CMK (cell line): ENCODE measurements around the gene POT1.

ENCODE experiments used
- DNase-seq: peaks from one replicate; pipeline ENCODE4 v3.0.0-alpha.2; 2010; ENCODE audit warnings: low read depth

Gene POT1

DNA sequence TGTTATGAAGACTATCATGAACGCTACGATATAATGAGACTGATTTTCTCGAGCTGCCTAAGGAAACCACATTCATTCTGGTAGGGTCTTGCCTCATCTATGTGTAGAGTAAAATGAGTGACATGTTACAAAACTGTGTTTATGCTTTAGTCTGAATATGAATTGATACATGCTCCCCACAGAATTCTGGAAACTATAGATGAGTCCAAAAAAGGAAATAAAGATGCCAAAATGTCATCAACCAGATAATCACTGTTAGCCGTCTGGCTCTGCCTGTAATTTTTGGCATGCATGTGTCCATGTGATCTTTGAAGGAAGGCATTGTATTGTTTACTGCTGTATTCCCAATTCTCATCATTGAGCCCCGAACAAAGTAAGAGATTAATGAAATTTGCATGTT is 121.4 kb downstream of the POT1 start:
- DNase-seq = no peak

DNA sequence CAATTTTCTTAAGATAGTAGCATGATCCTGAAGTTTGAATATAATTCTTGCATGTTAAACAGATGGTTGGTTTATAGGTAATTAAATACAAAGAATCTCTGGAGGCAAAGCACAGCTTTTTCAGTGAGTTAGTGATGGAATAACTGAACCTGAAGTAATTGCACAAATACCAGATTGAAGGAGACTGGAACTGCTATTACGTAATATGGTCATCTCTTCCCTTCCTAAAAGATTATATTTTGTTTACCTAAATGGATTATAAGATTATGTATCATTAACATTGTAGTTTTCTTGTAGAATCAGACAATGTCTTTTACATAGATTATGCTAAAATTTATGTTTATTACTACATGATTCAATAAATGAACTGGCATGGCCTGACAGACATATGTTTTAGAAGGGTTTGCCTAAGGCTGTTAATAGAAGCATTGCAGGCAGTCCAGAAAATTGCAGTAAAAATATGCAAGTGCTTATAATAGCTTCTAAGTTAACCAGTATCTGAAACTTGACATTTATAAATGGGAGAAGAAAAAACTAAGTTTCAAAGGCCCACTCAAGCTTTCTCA is 128.2 kb downstream of the POT1 start:
- no peak for DNase-seq

DNA sequence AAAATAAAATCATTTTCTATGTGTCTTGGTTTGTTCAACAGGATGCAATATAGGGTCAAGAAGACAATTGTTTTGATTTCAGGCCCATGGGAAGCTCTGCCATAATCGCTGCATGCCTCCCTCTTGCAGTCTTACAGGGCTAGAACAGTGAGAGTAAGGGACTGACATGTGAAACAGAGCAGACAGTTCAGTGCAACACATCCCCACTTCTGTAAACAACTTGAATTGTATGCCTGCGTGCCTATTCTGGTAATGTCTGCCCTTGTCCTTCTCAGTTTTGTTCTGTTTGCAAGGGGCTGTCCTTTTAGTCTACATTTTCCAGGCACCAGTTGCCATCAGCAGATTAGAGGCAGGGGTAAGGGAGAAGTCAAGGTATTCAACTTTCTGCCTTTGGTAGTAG is 129.2 kb downstream of the POT1 start:
- DNase-seq = no peak

DNA sequence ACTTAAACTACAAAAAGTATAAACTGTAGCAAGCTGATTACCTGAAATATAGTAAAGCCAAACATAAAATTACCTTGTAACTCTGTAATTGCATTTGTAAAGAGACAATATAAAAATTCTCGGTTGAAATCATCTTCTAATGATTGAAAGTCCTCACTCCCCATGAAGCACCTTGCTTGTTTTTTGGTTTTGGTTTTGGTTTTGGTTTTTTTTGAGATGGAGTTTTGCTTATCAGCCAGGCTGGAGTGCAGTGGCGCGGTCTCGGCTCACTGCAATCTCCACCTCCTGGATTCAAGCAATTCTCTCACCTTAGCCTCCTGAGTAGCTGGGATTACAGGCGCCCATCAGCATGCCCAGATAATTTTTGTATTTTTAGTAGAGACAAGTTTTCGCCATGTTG is 130.2 kb downstream of the POT1 start:
- no peak for DNase-seq

DNA sequence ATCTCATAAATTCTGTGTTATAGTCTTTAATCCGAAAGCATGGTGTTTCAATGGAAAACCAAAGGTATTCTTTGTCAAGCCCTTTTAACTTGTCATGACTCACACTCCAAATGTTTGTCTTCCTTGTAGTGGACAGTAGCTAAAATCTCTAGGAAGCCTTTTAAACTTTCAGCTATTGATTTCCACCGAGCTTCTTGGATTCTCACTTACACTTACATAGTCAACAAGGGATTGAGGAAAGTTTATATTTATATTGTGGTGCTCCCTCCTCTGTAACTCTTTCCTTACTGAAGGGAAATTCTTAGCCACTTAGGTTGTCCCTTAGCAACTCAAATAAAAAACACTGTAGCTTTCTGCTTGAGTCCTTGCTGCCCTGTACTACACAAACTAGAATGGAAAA is 132.9 kb downstream of the POT1 start:
- no peak for DNase-seq

DNA sequence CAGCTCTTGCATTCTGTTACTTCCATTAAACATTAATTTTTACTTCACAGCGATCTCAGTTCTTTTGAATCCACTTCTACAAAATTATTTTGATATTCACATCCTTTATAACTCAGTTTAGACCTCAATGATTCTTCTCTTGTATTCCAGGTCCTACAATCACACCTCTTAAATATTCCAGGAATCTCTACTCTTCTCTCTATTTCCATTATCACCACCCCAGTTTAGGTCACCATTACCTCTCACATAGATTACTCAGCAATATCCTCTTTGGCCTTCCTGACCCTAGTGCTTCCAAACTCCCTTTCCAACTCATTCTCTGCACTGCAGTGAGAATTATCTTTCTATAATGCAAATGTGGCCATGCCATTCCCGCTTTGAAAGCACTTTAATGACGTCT is 136.9 kb downstream of the POT1 start:
- no peak for DNase-seq

DNA sequence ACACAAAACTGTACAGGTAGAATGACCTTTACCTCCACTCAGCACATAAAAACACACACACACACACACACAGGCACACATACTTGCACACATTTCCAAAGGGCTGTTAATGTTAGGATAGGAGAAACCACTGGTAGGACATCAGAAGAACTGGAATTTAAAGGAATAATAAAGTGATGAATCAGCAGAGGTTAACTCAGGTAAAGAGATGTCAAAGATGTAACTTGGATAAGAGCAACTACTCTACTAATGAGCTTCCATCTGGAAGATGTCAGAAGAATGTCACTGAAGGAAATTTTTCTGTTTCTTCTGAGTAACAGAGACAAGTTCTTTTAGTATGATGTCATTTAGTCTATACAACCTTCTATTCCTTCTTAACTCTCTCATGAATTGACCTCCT is 137.6 kb downstream of the POT1 start:
- no peak for DNase-seq

DNA sequence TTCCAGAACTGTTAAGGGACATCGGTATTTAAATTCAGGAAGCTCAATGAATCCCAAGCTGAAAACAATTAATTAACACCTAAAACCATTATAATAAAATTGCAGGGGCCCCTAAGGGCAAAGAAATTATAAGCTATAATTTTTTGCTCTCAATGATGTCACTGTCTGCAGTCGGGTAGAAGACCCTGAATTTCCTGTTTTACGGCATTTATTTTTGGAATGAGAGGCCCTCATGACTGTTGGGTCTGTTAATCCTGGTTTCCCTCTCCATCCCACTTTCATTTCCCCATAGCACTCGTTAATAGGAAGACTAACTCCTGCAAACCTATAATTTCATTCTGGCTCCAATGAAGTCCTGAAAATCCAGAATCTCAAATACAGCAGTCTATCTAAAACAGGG is 138.2 kb downstream of the POT1 start:
- DNase-seq = no peak

DNA sequence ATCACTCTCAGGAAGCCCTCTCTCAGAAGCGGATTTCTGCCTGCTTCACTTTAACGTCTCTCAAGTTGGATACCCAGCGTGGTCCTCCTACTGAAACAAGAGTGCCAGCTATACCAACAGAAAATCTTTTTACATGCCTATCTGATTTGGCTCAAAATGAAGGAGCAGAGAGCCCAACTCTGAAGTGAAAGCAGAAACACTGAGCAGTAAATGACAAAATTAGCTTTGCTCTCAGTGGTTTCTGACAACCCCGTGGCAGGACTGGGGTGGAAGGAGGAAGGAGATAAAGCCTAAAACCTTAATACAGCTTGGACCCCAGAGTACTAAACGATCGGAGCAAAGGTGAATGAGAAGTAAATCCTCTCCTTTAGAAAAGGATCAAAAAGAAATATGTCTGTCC is 139.0 kb downstream of the POT1 start:
- no peak for DNase-seq

DNA sequence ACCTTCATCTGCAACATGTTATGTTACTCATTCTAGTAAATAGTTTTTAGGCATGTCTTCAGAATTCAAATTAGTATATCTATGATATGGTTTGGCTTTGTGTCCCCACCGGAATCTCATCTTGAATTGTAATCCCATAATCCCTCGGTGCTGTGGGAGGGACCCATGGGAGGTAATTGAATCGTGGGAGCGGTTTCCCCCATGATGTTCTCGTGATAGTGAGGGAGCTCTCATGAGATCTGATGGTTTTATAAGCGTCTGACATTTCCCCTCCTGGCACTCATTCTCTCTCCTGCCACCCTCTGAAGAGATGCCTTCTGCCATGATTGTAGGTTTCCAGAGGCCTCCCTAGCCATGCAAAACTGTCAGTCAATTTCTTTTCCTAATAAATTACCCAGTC is 143.6 kb downstream of the POT1 start:
- DNase-seq = no peak

DNA sequence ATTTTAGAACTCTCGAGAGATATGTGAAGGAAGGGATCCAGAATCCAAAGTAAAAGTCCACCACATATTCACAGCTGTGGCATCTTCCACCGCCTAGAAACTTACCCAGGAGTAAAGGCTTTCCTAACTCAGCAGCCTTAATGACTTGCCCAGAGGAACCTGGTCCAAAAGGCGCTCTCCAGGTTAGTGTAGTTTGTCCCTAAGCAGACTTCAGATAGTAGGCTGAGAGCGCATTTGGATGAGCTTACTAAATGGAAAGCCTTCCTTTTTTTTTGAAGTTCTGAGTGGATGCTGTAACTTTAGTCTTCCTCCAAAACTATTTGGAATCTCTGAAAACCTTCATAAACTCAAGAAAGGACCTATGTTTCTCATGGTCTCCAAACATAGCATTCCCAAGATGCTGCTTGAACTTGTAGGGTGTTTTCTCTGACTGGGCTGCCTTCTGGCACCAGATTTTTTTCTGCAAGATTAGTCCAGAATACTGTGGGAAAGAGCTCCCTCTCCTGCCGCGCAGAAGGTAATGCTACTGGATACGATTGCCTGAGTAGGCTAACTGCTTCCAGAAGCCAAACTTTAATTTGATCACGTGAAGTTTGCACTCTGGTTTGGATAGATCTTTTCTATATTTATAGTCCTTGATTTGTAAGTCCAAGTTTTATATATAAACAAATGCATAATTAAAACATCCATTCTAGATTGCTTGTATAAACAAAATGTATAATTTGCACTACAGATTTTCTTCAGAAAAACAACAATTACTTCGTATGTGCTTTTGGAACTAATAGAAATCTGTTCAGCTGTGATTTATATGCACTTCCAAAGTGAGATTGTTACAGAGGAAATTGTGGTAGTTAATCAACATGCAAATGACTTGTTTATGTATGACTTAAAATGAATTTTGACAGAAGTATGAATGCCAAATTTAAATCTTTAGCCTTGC is 144.5 kb downstream of the POT1 start:
- DNase-seq = no peak

DNA sequence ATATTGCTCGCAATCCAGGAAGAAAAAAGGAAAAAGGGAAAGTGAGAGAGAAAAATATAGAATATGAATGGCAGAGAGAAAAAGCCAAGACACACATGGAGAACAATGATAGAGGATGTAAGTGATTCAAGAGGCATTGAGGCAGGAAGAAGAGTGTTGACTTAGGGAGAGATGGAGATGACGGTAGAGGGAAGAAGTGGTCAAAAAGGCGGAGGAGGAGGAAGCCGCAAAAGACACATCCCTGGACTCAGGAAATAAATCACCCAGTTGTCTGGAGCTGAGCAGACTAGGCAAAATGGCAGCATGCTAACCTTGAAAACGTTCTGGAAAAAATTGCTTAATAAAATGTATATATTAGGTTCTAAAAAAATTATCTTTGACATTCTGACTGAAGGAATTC is 146.4 kb downstream of the POT1 start:
- DNase-seq = no peak

DNA sequence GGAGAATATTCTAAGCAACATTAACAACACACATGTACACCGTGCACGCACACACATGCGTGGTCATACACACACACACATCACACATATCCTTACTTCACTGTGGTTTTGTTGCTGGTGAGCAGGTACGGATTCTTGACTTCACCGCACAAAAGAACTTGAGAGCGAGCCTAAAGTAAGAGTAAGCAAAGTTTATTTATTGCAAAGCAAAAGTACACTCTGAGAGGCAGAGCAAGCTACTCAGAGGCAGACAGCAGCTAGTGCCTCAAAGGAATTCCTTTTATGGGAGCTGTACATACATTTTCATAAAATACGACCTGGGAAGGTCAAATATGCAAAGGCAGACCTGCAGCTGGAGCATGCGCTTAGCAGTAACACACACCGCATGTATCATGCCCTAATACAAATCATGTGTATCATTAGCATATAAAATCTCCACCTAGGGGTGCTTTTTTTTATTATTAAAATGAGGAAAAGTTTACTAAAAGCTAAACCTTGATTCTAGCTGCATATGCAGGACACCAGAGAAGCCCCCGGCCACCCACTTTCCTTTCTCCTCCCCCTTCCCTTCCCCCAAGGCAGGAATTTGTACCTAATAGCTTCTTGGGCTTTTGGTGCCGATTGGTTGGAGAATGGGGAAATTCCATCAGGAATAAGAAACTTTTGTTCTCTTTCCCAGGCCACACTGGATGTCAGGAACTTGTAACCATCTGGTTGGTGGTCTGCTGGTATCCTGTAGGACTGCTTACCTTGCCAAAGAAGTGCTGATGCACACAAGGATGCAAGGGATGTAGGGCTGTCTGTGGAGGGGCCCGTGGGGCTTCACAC is 147.5 kb downstream of the POT1 start:
- no peak for DNase-seq

DNA sequence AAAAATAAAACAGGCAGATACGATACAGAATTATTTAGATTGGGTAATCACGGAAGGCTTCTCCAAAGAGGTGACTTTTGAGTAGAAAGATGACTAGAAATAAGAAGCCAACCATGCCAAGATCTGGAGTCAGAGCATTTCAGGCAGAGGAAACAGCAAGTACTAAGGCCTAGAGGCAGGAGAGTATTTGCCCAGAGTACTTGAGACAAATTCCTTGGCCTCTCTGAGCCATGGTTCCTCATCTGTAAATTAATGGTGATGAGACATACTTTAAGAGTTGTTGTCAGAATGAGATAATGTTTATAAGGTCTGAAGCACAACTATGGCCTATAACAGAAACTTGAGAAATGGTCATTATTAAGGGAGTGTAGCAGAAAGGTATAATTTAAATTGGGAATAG is 148.2 kb downstream of the POT1 start:
- DNase-seq = no peak

DNA sequence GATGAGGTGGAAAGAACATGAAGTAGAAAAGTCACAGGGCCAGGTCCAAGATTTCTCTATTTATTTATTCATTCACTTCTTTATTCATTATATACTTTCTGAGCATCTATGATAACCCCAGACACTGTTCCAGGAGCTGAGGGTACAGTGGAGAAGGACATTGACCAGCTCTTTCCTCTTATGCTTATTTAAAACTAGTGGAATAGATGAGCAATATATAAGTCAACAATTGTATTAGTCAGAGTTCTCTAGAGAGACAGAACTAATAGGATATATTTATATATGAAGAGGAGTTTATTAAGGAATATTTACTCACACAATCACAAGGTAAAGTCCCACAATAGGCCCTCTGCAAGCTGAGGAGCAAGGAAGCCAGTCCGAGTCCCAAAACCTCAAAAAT is 149.0 kb downstream of the POT1 start:
- no peak for DNase-seq

DNA sequence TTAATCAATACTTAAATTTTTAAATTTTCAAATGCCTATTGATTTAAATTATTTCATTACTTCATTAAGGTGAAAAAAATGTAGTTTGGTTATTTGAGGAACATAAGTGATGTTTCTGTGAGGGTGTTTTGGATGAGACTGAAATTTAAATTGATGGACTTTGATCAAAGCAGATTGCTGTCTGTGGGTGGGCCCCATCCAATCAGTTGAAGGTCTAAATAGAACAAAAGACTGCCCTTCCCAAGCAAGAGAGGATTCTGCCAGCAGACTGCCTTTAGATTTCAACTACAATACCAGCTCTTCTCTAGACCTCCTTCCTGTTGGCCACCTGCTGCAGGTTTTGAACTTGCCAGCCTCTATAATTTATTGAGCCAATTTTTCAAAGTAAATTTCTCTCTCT is 149.6 kb downstream of the POT1 start:
- no peak for DNase-seq

DNA sequence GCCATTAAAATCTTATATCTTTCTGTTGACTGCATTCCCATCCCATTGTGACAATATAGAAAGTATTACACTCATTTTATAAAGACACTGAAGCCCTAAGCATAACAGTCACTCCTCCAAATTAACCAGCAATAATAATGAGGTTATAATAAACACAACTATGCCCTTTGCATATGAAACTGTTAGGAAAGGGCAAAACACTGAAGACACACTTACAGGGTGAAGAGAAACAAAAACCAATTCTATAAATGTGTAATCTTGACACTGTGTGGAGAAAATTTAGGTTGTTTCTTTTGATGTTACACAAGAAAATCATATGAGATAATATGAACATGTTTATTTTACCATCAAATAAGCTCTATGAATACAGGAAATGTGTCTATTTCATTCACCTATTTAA is 150.0 kb downstream of the POT1 start:
- DNase-seq = no peak

DNA sequence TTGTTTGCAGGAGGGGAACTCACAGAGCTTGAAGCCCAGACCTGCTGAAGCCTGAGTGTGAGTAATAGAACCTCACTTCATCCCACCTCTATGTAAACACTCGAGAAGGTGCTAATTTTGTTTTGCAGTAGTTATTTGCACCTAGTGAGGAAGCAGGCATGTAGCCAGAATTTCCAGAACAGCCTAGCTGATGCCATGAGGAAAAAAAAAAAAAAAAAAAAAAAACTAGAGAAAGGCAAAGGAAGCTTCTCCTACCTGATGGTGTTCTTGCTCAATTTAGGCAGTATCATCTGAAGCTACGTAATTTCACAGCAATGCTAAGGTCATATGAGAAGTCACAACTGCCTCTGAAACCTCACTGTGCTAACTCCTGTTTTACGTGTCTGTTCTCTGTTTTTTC is 150.4 kb downstream of the POT1 start:
- DNase-seq = no peak

DNA sequence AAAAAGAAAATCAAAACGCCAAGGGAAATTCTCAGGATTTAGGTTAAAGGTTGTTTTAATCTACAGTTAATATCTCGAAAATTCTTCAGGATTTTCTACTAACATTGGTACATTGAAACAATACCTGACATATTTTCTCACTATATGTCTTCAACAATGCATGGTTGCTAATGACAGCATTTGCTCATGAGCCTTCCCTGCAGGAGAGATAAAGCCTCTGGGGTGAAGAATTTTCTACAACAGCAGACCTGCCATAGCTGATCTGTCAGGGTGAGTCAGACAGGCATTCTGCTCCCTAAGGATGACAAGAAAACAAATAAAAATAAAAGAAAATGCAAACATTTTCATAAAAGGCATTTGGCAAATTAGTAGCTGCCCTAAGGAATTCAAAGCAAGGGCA is 152.4 kb downstream of the POT1 start:
- no peak for DNase-seq

DNA sequence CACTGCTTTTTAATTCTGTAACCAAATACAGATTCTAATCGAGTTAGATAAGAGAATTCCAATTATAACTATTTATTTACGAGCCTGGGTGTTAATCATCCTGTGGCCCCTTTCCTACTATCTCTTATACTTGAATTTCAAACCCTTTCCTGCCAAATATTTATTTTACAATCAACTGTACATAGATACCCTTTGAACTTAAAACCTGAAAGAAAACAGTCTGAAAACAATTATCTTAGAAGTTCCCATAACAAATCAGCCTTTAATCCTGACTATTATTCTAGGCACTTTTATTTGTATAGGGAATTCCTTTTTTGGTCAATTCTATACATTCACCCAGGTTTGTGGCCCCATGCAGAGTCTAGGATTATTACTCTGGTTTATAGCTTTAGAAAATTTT is 153.5 kb downstream of the POT1 start:
- DNase-seq = no peak

DNA sequence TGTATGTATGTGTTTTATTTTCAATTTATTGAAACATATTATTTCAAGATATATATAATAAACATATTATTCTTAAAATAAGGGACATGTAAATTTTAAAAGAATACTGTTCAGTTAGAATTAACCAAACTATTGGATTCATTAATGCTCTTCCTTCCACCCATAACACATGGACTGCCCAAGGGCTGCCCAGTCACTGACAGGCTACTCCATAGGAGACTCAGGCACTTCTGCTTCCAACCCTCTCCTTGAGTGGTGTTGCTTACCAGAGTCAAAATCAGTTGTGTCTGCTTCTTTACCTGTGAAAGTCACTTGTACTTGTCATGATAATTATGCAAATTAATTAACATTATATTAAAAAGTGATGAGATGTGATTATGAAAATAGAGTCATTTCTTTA is 154.2 kb downstream of the POT1 start:
- no peak for DNase-seq

DNA sequence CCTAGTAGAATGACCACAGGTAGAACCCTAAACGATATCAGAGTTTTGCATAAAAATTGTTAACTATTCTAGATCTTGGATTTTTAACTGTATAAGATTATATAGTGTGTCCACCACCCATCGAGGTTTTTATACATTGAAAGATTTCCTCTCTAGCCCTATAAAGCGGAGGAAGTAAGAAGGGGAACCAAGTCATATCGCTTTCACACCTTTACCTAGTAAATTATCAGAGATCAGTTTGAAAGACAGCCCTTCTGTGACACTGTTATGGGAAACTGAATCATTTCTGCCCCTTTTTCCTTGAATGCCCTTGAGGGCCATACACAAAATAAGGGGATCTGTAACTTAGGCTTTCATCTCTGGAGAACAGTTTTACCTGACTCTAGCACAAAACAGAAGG is 155.7 kb downstream of the POT1 start:
- DNase-seq = no peak

DNA sequence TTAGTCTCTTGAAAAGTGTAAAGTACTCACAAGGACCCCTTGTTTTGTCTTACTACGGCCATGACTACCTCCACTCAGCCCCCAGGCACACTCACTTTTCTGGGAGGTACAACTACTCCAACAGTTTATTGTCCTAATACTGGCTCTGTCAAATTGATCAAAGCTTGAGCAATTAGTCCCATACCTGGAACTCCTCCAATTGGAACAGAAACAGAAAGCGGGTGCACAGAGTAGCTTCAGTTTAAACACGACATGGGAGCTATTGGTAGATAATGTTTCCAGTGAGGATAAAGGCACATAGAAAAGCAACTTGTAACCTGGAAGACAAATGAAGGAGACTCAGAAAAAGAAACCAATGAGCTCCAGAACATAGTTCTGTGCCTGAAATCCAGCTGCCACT is 156.3 kb downstream of the POT1 start:
- DNase-seq = no peak
